ENCODE measurements around the gene TRPT1.

The TRPT1 gene

GRCh38 chr11:64265176-64266160 lies 39.5 kb upstream of the TRPT1 start:
- H3K4me3 ChIP-seq (ENCODE audit: low read depth, low read length): no peak overlapping the region
- ChIA-PET POLR2A (interaction anchor here (0.6 to 7.0 kb wide), 3 partner anchors 12 to 15 kb away, joined by 3 to 52 read pairs (median 3); partner anchors contain the start of gene PLCB3), CTCF (interaction anchor here (0.6 to 1.6 kb wide), 3 partner anchors 14 to 39 kb away, joined by 3 to 11 read pairs (median 5); partner anchors contain the start of gene PLCB3)
- H3K36me3 ChIP-seq (ENCODE audit: control insufficient read depth in 2 of 2, insufficient read depth in 1 of 2, low read length in 2 of 2): peaks cover 0 to 57% of the 10 kb centered on the region in 2 experiments; a peak in 1 of 3 replicates
- H3K9me3 ChIP-seq (ENCODE audit: control insufficient read depth, insufficient read depth, low read depth, low read length): no peaks in the 10 kb centered on the region
- TF ChIP-seq ZFP69B (tag by site-specific recombination; IDR thresholded peaks at IDR 0.05) (no peak), ZNF416 (tag by site-specific recombination; IDR thresholded peaks at IDR 0.05) (no peak), ATF2 (tag by site-specific recombination; IDR thresholded peaks at IDR 0.05; ENCODE audit: low read depth) (no peak), ZEB2 (tag by site-specific recombination; IDR thresholded peaks at IDR 0.05) (no peak), ZNF660 (tag by site-specific recombination; IDR thresholded peaks at IDR 0.05) (no peak), ZNF645 (tag by site-specific recombination; IDR thresholded peaks at IDR 0.05) (no peak), ZNF366 (tag by site-specific recombination; conservative IDR thresholded peaks at IDR 0.05) (no peak), SALL2 (tag by site-specific recombination; IDR thresholded peaks at IDR 0.05; ENCODE audit: borderline replicate concordance) (no peak), ZNF302 (tag by site-specific recombination; IDR thresholded peaks at IDR 0.05; ENCODE audit: low read depth) (no peak), HIC1 (tag by site-specific recombination; IDR thresholded peaks at IDR 0.05) (0 out of 2 replicates have a peak, but pooled peaks have one; percentile 28), ZNF26 (tag by site-specific recombination; IDR thresholded peaks at IDR 0.05) (no peak), GLIS1 (tag by site-specific recombination; IDR thresholded peaks at IDR 0.05) (peak; percentile 34), TRIM28 (IDR thresholded peaks at IDR 0.05; ENCODE audit: borderline replicate concordance, low read length) (no peak), ZNF777 (tag by site-specific recombination; IDR thresholded peaks at IDR 0.05; ENCODE audit: borderline replicate concordance) (no peak), ZNF560 (tag by site-specific recombination; IDR thresholded peaks at IDR 0.05; ENCODE audit: borderline replicate concordance) (no peak), ZNF16 (tag by site-specific recombination; IDR thresholded peaks at IDR 0.05; ENCODE audit: low read depth) (no peak), ZNF398 (tag by site-specific recombination; IDR thresholded peaks at IDR 0.05) (no peak)
- H3K27ac ChIP-seq (ENCODE audit: extremely low read depth, low read depth, low read length): no peak overlapping the region
- peaks cover 2% of the 10 kb centered on the region; the same call in 1 of the 2 replicates for H3K4me1 ChIP-seq (ENCODE audit: control insufficient read depth, insufficient read depth, low read length)

Data from HEK293 (cell line).